A673 (cell line): ENCODE data around the gene VAMP5. TPM values are rescaled to one million over a fixed set of nuclear protein-coding genes. Genes with fewer than 3 reads are reported as not detected.

Source experiments
- BruUV-seq: library from RNA; stranded (reverse); fragments of 400-500 nt; replicated peaks from 2 replicates; lab custom pipeline; 2021; lab: Mats Ljungman, UMichigan
- CTCF ChIA-PET: fragments of 300-600 bp; sonication (Branson Sonifier 250); formaldehyde crosslinking; loops from one replicate; lab custom pipeline; 2022; ENCODE audit warnings: antibody characterized with exemption; lab: Charles Lee
- POLR2A ChIA-PET: fragments of 300-600 bp; sonication (Branson Sonifier 250); formaldehyde crosslinking; loops from one replicate; lab custom pipeline; 2022; ENCODE audit warnings: antibody characterized with exemption; ENCODE audit not compliant: low non-redundant PET; lab: Charles Lee
- DNase-seq: peaks from one replicate; pipeline ENCODE4 v3.0.0-alpha.2; 2015; ENCODE audit warnings: low spot score
- H3K27ac ChIP-seq: fragments of 200-600 bp; sonication (generic); 2 replicates; pipeline ENCODE4 v1.5.1; 2016; ENCODE audit warnings: mixed run types, low read depth, mild to moderate bottlenecking, mixed read lengths, antibody characterized with exemption, low read length; ENCODE audit not compliant: poor library complexity, severe bottlenecking
- H3K27me3 ChIP-seq: fragments of 200-600 bp; sonication (generic); replicated peaks from 2 replicates; pipeline ENCODE4 v1.6.1; 2017; ENCODE audit warnings: mixed run types, low read depth, mild to moderate bottlenecking, mixed read lengths, antibody characterized with exemption, low read length; ENCODE audit not compliant: insufficient read depth, poor library complexity
- H3K36me3 ChIP-seq: fragments of 200-600 bp; sonication (generic); 2 replicates; pipeline ENCODE4 v1.6.1; 2016; ENCODE audit warnings: mixed run types, mild to moderate bottlenecking, mixed read lengths, antibody characterized with exemption, low read length; ENCODE audit not compliant: insufficient read depth, poor library complexity, severe bottlenecking
- H3K4me1 ChIP-seq: fragments of 200-600 bp; sonication (generic); 2 replicates; pipeline ENCODE4 v1.6.1; 2017; ENCODE audit warnings: mixed run types, mild to moderate bottlenecking, mixed read lengths, antibody characterized with exemption, low read length; ENCODE audit not compliant: insufficient read depth, poor library complexity, severe bottlenecking
- H3K4me3 ChIP-seq: fragments of 200-600 bp; sonication (generic); 2 replicates; pipeline ENCODE4 v1.5.1; 2016; ENCODE audit warnings: low read depth, mixed run types, mild to moderate bottlenecking, mixed read lengths, low read length; ENCODE audit not compliant: poor library complexity, severe bottlenecking
- H3K9me3 ChIP-seq: fragments of 200-600 bp; sonication (generic); 2 replicates; pipeline ENCODE4 v1.6.1; 2016; ENCODE audit warnings: mixed run types, low read depth, mild to moderate bottlenecking, mixed read lengths, antibody characterized with exemption, low read length; ENCODE audit not compliant: poor library complexity, severe bottlenecking
- EZH2 ChIP-seq: fragments of 200-600 bp; sonication (generic); IDR thresholded peaks from 2 replicates; pipeline ENCODE4 v1.6.1; 2017; ENCODE audit warnings: borderline replicate concordance, low read depth, mild to moderate bottlenecking, mixed read lengths, antibody characterized with exemption, low read length; ENCODE audit not compliant: poor library complexity, severe bottlenecking
- intact Hi-C: fragments of 100-400 bp; cut with micrococcal nuclease; formaldehyde crosslinking; loops from one replicate; pipeline ENCODE4 v1.10.0; 2022; ENCODE audit not compliant: unreplicated experiment
- total RNA-seq: library from RNA; stranded (reverse); gene quantifications from 2 replicates; pipeline ENCODE4 v1.2.3, GENCODE V29; 2021
- TF ChIP-seq, protein P1 (sequence below): fragments of 300-800, 200-600 bp; sonication (generic); conservative IDR thresholded peaks from 2 replicates; pipeline ENCODE4 v1.5.1; 2017; ENCODE audit warnings: low read depth, mild to moderate bottlenecking, antibody characterized with exemption, low read length, moderate library complexity, mixed read lengths

Gene VAMP5
- total RNA-seq, 1 experiment from 2014 or later = 2.1 TPM

DNA sequence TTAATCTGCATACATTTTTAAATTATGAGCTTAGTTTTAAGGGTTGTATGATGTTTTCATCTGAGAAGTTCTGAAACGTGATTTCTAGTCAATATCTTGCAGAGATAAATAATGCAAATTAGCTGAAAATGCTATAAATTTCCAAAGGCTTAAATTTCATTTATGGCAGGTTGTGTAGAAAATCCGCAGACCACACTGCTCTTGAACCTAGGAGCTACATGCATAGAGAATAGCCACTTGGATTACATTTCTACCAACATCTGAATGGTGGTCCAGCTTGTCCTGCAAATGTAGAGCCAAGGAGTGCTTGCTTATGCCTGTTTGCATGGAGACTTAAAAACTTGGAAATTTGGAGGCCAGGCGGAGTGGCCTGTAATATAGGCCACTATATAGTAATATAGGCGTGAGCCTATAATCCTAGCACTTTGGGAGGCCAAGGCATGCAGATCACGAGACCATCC, 38.4 kb upstream of the VAMP5 start:
- Histone ChIP-seq H3K4me3 (no peak overlapping the region), H3K36me3 (peaks cover 74% of the 10 kb centered on the region), H3K27me3 (no peaks in the 10 kb centered on the region), H3K27ac (peak overlapping the region; percentile 26), H3K4me1 (peaks cover 37% of the 10 kb centered on the region), H3K9me3 (no peaks in the 10 kb centered on the region)
- intact Hi-C loops = loop anchor here (10.0 kb wide), 1 partner anchor 221 kb away; the partner anchor contains the start of gene TGOLN2
- POLR2A ChIA-PET = interaction anchor here (0.8 kb wide), 1 partner anchor 126 kb away, joined by 4 read pairs; no protein-coding TSS in a partner anchor
- BruUV-seq = no TSS peak
- DNase-seq = peak; percentile 22
- CTCF ChIA-PET = no interaction called here
- TF ChIP-seq, protein P1, sequence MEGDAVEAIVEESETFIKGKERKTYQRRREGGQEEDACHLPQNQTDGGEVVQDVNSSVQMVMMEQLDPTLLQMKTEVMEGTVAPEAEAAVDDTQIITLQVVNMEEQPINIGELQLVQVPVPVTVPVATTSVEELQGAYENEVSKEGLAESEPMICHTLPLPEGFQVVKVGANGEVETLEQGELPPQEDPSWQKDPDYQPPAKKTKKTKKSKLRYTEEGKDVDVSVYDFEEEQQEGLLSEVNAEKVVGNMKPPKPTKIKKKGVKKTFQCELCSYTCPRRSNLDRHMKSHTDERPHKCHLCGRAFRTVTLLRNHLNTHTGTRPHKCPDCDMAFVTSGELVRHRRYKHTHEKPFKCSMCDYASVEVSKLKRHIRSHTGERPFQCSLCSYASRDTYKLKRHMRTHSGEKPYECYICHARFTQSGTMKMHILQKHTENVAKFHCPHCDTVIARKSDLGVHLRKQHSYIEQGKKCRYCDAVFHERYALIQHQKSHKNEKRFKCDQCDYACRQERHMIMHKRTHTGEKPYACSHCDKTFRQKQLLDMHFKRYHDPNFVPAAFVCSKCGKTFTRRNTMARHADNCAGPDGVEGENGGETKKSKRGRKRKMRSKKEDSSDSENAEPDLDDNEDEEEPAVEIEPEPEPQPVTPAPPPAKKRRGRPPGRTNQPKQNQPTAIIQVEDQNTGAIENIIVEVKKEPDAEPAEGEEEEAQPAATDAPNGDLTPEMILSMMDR = no peak
- TF ChIP-seq EZH2 = no peak

DNA sequence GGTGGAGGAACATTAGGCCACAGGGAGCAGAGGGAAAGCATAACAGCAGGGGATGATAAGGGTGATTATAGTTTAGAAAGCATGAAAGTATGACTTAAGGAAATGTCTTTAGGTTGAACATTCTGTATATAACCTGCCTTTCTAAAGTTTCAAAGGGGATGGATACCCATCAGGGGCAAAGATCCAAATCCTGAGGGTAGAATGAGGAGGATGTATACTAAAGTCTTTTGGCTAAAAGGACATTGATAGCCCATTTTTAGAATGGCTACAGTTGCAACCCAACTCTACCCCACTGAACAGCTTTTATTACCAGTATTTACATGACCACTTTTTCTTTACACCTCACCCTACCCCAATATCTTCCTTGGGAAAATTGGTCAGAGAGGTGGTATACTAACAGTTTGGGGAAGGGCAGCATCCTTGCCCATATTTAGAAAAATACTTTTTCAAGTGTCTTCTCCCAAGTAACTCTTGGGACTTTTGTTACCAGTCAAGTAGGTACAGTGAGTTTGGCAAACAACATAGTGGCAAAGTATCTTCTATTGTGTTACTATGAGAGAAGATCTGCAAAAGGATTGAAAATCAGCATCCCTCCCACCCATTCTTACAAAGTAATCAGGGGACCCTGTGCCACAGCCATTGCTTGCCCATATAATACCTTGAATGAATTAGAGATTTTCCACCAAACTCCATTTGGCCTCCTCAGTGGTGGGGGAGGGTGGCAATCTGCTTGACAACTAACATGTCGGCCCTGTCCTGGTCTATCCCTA, 37.0 kb upstream of the VAMP5 start:
- H3K9me3 ChIP-seq = no peaks in the 10 kb centered on the region
- TF ChIP-seq, protein P1 = no peak
- TF ChIP-seq EZH2 = no peak
- peaks cover 74% of the 10 kb centered on the region for H3K36me3 ChIP-seq
- H3K27ac ChIP-seq = peak overlapping the region; percentile 35
- POLR2A ChIA-PET = interaction anchor here (0.7 kb wide), 2 partner anchors 48 to 151 kb away, joined by 3 read pairs; partner anchors contain the start of gene RNF181
- BruUV-seq = no TSS peak
- peaks cover 23% of the 10 kb centered on the region for H3K4me1 ChIP-seq
- DNase-seq = no peak
- no peak overlapping the region for H3K4me3 ChIP-seq
- H3K27me3 ChIP-seq = no peaks in the 10 kb centered on the region
- CTCF ChIA-PET = no interaction called here
- intact Hi-C loops = loop anchor here (10.0 kb wide), 1 partner anchor 222 kb away; the partner anchor contains the start of gene TGOLN2

DNA sequence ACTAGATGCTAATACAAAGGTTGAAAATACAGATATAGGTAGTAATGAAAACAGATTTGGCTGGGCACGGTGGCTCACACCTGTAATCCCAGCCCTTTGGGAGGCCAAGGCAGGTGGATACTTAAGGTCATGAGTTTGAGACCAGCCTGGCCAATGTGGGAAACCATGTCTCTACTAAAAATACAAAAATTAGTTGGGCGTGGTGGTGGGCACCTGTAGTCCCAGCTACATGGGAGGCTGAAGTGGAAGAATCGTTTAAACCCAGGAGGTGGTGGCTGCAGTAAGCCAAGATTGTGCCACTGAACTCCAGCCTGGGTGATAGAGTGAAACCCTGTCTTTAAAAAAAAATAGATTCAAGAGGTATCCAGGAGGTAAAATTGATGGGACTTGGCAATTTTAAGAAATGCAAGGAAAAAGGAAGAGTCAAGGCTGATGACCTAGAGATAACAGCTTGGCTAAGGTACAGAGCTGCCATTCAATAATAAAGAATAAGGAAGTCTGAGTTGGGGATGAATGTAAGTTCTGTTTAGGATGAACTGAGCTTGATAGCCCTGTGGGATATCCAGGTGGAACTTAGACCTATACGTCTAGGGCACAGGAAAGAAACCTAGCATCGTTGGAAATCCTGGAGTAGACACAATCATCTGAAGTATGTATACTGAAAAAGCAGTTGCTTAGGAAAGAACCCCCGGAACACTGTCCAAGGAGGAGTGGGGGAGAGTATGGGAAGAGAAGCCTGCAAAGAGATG, 36.2 kb upstream of the VAMP5 start:
- intact Hi-C loops = loop anchor here (10.0 kb wide), 1 partner anchor 223 kb away; the partner anchor contains the start of gene TGOLN2
- no TSS peak for BruUV-seq
- Histone ChIP-seq H3K36me3 (peaks cover 72% of the 10 kb centered on the region), H3K4me1 (peaks cover 15% of the 10 kb centered on the region), H3K27me3 (no peaks in the 10 kb centered on the region), H3K9me3 (no peaks in the 10 kb centered on the region), H3K4me3 (no peak overlapping the region), H3K27ac (no peak overlapping the region)
- CTCF ChIA-PET = no interaction called here
- POLR2A ChIA-PET = no interaction called here
- TF ChIP-seq, protein P1 = no peak
- no peak for TF ChIP-seq EZH2
- no peak for DNase-seq
